Measurements from ENCODE around the gene CLCF1. TPM values are rescaled to one million over a fixed set of nuclear protein-coding genes. Genes with fewer than 3 reads are reported as not detected.

CLCF1 gene
- total RNA-seq, 1 donor from 2014 or later: not detected

DNA sequence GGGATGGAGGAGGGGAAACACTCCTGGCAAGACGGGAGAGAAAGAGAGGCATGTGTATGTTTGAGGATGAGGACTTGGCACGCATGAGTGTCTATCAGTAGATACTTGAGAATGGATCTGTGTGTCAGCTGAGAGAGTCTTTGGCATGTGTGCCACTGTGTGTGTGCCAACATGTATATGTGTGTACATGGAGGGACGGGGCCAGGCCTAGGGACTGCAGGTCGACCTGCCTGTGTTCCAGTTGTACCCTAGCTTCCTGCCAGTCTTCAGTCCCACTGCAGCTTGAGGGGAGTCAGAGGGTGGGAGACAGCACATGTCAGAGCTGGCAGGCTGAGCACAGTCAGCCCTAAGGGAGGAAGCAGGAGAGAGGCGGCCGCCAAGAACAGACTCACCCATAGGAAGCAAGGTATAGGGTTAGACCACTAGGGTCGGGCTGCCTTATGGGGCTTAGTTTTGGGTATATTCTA lies 5.6 kb downstream of the CLCF1 start:
- no peak overlapping the region for H3K4me3 Mint-ChIP-seq (ENCODE audit: unreplicated experiment)
- DNase-seq: no peak
- TF ChIP-seq, protein P1, sequence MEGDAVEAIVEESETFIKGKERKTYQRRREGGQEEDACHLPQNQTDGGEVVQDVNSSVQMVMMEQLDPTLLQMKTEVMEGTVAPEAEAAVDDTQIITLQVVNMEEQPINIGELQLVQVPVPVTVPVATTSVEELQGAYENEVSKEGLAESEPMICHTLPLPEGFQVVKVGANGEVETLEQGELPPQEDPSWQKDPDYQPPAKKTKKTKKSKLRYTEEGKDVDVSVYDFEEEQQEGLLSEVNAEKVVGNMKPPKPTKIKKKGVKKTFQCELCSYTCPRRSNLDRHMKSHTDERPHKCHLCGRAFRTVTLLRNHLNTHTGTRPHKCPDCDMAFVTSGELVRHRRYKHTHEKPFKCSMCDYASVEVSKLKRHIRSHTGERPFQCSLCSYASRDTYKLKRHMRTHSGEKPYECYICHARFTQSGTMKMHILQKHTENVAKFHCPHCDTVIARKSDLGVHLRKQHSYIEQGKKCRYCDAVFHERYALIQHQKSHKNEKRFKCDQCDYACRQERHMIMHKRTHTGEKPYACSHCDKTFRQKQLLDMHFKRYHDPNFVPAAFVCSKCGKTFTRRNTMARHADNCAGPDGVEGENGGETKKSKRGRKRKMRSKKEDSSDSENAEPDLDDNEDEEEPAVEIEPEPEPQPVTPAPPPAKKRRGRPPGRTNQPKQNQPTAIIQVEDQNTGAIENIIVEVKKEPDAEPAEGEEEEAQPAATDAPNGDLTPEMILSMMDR (IDR thresholded peaks at IDR 0.05; ENCODE audit: partially characterized antibody, unreplicated experiment): no peak
- H3K27me3 Mint-ChIP-seq (ENCODE audit: unreplicated experiment): peaks cover 17% of the 10 kb centered on the region
- H3K36me3 Mint-ChIP-seq (ENCODE audit: unreplicated experiment): no peaks in the 10 kb centered on the region
- H3K27ac Mint-ChIP-seq (ENCODE audit: unreplicated experiment): no peak overlapping the region
- peaks cover 4% of the 10 kb centered on the region for H3K9me3 Mint-ChIP-seq (ENCODE audit: unreplicated experiment)
- H3K4me1 Mint-ChIP-seq (ENCODE audit: low read depth, unreplicated experiment): peaks cover 8% of the 10 kb centered on the region

- Mint-ChIP-seq H3K9me3 (ENCODE audit: unreplicated experiment) (peaks cover 4% of the 10 kb centered on the region), H3K4me1 (ENCODE audit: low read depth, unreplicated experiment) (peaks cover 8% of the 10 kb centered on the region), H3K27me3 (ENCODE audit: unreplicated experiment) (peaks cover 17% of the 10 kb centered on the region), H3K27ac (ENCODE audit: unreplicated experiment) (no peak overlapping the region), H3K4me3 (ENCODE audit: unreplicated experiment) (no peak overlapping the region), H3K36me3 (ENCODE audit: unreplicated experiment) (no peaks in the 10 kb centered on the region)
- DNase-seq: no peak
- TF ChIP-seq, protein P1 (IDR thresholded peaks at IDR 0.05; ENCODE audit: partially characterized antibody, unreplicated experiment): no peak
These were observed 6.2 kb downstream of the CLCF1 start for GRCh38 chr11:67366961-67367760.

DNA sequence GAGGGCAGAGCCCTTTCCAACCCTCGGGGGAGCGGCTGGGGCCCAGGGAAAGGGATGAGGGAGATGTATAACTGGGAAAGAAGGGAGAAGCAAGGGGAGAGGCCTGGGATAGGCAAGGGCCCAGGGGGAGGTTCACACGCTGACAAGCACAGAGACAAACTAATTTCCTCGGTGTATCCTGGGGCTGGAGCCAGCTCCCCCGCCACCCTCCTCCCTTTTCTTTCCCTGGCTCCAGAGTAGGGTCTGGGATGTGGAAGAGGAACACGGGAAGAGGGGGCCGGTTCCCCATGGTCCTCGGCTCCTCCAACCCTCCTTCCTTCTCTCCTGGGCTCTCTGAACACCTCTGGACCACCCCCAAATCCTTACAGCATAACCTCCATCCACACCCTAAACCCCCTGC lies 6.9 kb downstream of the CLCF1 start:
- TF ChIP-seq, protein P1 (IDR thresholded peaks at IDR 0.05; ENCODE audit: partially characterized antibody, unreplicated experiment): no peak
- H3K9me3 Mint-ChIP-seq (ENCODE audit: unreplicated experiment): peaks cover 5% of the 10 kb centered on the region
- no peak for DNase-seq
- no peak overlapping the region for H3K4me3 Mint-ChIP-seq (ENCODE audit: unreplicated experiment)
- H3K27me3 Mint-ChIP-seq (ENCODE audit: unreplicated experiment): peaks cover 13% of the 10 kb centered on the region
- H3K27ac Mint-ChIP-seq (ENCODE audit: unreplicated experiment): no peak overlapping the region
- H3K4me1 Mint-ChIP-seq (ENCODE audit: low read depth, unreplicated experiment): peaks cover 4% of the 10 kb centered on the region
- no peaks in the 10 kb centered on the region for H3K36me3 Mint-ChIP-seq (ENCODE audit: unreplicated experiment)

DNA sequence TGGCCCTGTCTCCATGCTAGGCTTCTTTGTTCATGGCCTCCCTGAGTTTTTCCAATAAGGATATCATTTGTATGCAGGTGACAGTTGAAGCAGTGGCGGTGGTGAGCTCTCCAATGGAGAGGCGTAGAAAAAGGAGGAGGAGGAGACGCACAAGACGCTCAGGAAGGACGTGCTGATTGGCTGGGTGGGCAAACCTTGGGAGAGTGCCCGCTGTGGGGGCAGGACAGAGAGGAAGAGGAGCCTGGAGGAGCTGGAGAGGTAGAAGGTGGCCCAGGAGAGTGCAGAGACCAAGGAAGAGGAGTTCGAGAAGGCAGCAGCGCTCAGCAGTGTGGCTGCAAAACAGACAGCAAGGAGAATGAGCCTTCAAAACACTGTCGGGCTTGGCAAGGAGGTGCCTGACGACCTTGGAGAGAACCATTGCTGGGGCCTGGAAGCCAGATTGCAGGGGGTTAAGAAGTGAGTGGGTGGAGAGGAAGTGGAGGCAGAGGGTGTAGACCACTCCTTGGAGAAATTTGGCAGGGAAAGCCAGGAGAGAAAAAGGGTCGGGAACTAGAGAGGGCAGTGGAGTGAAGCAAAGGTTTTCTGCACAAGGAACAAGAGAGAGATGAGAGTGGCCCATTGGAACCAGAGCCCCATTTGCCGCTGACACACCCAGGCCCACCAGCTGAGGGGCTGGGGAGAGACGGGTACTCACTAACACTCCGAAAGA lies 7.5 kb downstream of the CLCF1 start:
- H3K4me1 Mint-ChIP-seq (ENCODE audit: low read depth, unreplicated experiment): no peaks in the 10 kb centered on the region
- DNase-seq: no peak
- H3K27me3 Mint-ChIP-seq (ENCODE audit: unreplicated experiment): peaks cover 10% of the 10 kb centered on the region
- TF ChIP-seq, protein P1 (IDR thresholded peaks at IDR 0.05; ENCODE audit: partially characterized antibody, unreplicated experiment): no peak
- H3K27ac Mint-ChIP-seq (ENCODE audit: unreplicated experiment): no peak overlapping the region
- no peak overlapping the region for H3K4me3 Mint-ChIP-seq (ENCODE audit: unreplicated experiment)
- peaks cover 5% of the 10 kb centered on the region for H3K9me3 Mint-ChIP-seq (ENCODE audit: unreplicated experiment)
- no peaks in the 10 kb centered on the region for H3K36me3 Mint-ChIP-seq (ENCODE audit: unreplicated experiment)
